PC-9 (cell line): ENCODE measurements around the gene CPNE1.

Source experiments
- CTCF ChIP-seq: fragments of 200-600 bp; sonication (generic); conservative IDR thresholded peaks from 2 replicates; pipeline ENCODE4 v1.6.1; 2017; ENCODE audit warnings: mixed run types, antibody characterized with exemption, mild to moderate bottlenecking, moderate library complexity
- EZH2 ChIP-seq: fragments of 200-600 bp; sonication (generic); IDR thresholded peaks from 2 replicates; pipeline ENCODE4 v1.8.0; 2017; ENCODE audit warnings: antibody characterized with exemption, low read depth

DNA sequence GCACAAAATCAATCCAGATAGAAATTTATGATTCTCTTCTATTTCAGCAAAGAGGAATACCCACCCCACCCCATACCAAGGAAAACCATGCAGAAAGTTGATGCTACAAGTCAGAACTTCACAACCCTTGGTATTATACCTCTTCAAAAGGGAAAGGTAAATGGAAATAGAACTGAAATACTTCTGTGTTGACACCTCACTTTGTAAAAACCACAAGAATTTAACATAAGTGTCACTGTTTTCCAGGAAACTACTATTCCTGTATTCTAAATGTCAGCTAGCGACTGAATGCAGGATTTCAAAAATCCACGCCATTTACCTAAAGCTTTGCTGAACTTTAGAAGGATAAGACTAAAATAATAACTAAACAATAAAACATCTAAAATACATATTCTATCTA is 3.6 kb downstream of the CPNE1 start:
- TF ChIP-seq CTCF: no peak
- no peak for TF ChIP-seq EZH2
